Spinal cord (tissue), 10 donors: ENCODE results near the gene BET1L. TPM values are rescaled to one million over a fixed set of nuclear protein-coding genes. Genes with fewer than 3 reads are reported as not detected.

Experiments used
- DNase-seq, 6 donors: peaks; one replicate each; pipeline versions ENCODE4 v3.0.0 to v3.0.0-alpha.2; 2013 to 2015; ENCODE audit warnings: low spot score in 6 of 6, low read depth in 4 of 6
- H3K27ac ChIP-seq: one replicate; pipeline ENCODE4 v1.5.1; 2013; ENCODE audit warnings: low read depth, low read length, control low read depth
- H3K27me3 ChIP-seq: one replicate; pipeline ENCODE4 v1.6.1; 2013; ENCODE audit warnings: low read length; ENCODE audit not compliant: control insufficient read depth, insufficient read depth
- H3K36me3 ChIP-seq: one replicate; pipeline ENCODE4 v1.6.1; 2013; ENCODE audit warnings: low read length; ENCODE audit not compliant: control insufficient read depth, insufficient read depth
- H3K4me1 ChIP-seq: one replicate; pipeline ENCODE4 v1.6.1; 2013; ENCODE audit warnings: low read length; ENCODE audit not compliant: control insufficient read depth, insufficient read depth
- H3K4me3 ChIP-seq: one replicate; pipeline ENCODE4 v1.5.1; 2013; ENCODE audit warnings: low read depth, low read length, control low read depth
- H3K9me3 ChIP-seq: one replicate; pipeline ENCODE4 v1.6.1; 2013; ENCODE audit warnings: low read length; ENCODE audit not compliant: control insufficient read depth, insufficient read depth
- WGBS: methylation state at CpG from one replicate; pipeline ENCODE4 v1.1.5; 2013; ENCODE audit warnings: missing lambda C conversion rate; ENCODE audit not compliant: insufficient coverage; 5-methylcytosine and 5-hydroxymethylcytosine counted together
- polyA plus RNA-seq, 2 donors: library from polyadenylated mRNA; unstranded; fragments of 120-200 nt; gene quantifications; one replicate each; pipeline ENCODE4 v1.2.1, GENCODE V29; 2013; ENCODE audit not compliant: insufficient read length in 2 of 2
- total RNA-seq, 2 donors: library from RNA; depleted of rRNA in 1 of 2; stranded (reverse); fragments of 120-200 nt in 1 of 2; fragments of >200 nt in 1 of 2; gene quantifications; one replicate each; pipeline versions ENCODE4 v1.2.3 to v1.2.4, GENCODE V29; 2013 to 2014
- donor health status: healthy.

BET1L gene
- total and polyA plus RNA-seq, 4 donors: 11.2 to 31.2 (median 21.2) TPM

DNA sequence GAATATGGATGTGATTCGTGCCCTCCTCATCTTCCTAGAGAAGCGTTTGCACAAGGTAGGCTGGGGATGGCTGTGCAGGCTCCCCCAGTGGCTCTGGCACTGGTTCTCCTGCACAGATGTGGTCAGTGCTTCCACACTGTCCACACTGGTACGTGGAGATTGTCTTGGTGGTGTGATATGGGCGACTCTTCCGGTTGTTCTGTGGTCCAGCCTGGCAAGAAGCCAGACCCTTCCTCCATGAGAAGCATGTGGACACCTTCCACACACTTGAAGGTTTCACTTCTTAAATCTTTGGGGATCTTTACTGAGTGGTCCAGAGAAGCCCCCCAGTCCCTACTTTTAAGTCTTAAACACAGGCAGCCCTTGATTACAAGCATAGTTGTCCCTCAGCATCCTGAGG lies 4.1 kb upstream of the BET1L start:
- no peak overlapping the region for H3K4me3 ChIP-seq
- no peak for DNase-seq

DNA sequence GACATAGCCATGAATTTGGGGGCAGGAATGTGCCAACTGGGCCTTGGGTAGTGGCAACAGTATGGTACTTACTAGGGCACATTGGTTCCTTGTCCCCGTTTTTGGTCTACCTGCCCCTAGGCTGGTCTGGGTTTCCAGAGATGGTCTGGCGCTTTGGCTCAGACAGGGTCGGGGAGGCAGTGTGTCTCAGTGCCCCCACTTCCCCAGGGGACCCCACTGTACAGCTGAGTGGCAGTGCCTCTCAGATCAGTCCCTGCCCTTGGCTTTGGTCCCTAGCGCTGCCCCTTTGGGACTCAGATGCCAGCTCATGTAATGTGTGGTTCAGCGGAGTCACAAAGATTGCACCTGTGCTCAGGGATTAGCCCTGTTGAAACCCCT lies 3.6 kb upstream of the BET1L start:
- no peak overlapping the region for H3K27ac ChIP-seq
- 94% methylated on average over 4 of the region's 5 CpGs for WGBS
- no peaks in the 10 kb centered on the region for H3K9me3 ChIP-seq
- H3K4me1 ChIP-seq: peaks cover 37% of the 10 kb centered on the region
- H3K27me3 ChIP-seq: no peaks in the 10 kb centered on the region
- H3K36me3 ChIP-seq: peaks cover 71% of the 10 kb centered on the region
- no peak overlapping the region for H3K4me3 ChIP-seq
- no peak for DNase-seq

More for the DNA sequence above, 4.1 kb upstream of the BET1L start:
- Histone ChIP-seq H3K27me3 (no peaks in the 10 kb centered on the region), H3K36me3 (peaks cover 70% of the 10 kb centered on the region), H3K27ac (no peak overlapping the region), H3K9me3 (no peaks in the 10 kb centered on the region), H3K4me1 (peaks cover 32% of the 10 kb centered on the region)
- WGBS: 86% methylated on average over 2 of the region's 5 CpGs

DNA sequence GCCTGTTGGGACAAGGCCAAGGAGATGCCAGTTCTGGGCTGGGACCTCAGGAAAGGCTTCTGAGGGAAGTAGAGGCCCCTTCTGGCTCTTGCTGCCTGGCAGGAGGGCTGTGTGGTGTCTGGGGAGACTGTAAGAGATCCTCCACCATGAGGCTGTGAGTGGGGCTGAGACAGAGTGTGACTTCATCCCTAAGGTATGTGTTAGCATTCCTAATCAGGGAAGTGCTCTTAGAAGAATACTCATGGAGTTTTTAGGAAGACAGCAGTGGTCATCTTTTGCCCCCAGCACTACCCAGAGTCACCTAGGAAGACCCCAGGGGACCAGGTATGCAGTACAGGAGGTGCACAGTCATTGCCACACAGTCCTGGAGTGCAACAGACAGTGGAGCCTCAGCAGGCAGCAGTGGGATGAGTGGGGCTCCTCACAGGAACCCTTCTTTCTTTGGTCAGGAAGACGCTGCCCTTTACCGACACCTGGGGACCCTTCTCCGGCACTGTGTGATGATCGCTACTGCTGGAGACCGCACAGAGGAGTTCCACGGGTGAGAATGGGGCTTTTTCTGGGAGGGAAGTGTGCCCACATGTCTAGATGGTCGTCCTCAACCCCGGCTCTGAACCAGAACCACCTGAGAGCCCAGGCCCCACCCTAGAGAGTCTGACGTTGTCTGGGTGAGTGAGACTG lies 3.1 kb upstream of the BET1L start:
- DNase-seq: no peak
- 92% methylated on average over 4 of the region's 9 CpGs for WGBS
- H3K27me3 ChIP-seq: no peaks in the 10 kb centered on the region
- H3K4me3 ChIP-seq: peak overlapping the region; percentile 98
- H3K27ac ChIP-seq: no peak overlapping the region
- no peaks in the 10 kb centered on the region for H3K9me3 ChIP-seq
- H3K4me1 ChIP-seq: peaks cover 42% of the 10 kb centered on the region
- H3K36me3 ChIP-seq: peaks cover 71% of the 10 kb centered on the region

DNA sequence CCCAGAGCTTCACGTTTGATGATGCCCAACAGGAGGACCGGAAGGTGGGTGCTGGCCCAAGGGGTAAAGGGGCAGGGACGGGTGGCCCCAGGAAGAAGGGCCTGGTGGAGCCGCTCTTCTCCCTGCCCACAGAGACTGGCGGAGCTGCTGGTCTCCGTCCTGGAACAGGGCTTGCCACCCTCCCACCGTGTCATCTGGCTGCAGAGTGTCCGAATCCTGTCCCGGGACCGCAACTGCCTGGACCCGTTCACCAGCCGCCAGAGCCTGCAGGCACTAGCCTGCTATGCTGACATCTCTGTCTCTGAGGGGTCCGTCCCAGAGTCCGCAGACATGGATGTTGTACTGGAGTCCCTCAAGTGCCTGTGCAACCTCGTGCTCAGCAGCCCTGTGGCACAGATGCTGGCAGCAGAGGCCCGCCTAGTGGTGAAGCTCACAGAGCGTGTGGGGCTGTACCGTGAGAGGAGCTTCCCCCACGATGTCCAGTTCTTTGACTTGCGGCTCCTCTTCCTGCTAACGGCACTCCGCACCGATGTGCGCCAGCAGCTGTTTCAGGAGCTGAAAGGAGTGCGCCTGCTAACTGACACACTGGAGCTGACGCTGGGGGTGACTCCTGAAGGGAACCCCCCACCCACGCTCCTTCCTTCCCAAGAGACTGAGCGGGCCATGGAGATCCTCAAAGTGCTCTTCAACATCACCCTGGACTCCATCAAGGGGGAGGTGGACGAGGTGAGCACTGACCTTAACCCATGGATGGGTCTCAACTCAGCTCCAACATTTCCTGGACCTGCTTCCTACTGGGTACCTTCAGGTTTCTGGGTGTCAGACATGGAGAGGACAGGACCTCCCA lies 2.3 kb upstream of the BET1L start:
- H3K27me3 ChIP-seq: no peaks in the 10 kb centered on the region
- no peaks in the 10 kb centered on the region for H3K9me3 ChIP-seq
- H3K27ac ChIP-seq: no peak overlapping the region
- peak overlapping the region; percentile 98 for H3K4me3 ChIP-seq
- H3K36me3 ChIP-seq: peaks cover 71% of the 10 kb centered on the region
- 59% methylated on average over 26 of the region's 29 CpGs for WGBS
- peaks cover 45% of the 10 kb centered on the region for H3K4me1 ChIP-seq
- no peak for DNase-seq

DNA sequence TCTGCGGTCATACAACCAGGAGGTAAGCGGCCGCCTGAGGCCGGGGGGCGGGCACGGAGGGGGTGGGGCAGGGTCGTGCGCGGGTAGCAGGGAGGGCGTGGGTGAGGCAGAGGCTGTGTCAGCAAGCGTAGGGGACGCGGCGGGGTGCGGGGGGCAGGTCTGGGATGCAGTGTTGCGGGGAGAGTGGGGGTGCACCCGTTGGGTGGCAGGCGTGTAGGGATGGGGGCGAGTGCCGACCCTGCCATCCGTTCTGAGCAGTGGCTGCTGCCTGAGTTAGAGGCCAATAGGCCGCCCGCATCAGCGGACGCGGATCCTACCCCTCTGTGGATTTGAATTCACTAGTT lies 1.7 kb upstream of the BET1L start:
- Histone ChIP-seq H3K4me3 (peak overlapping the region; percentile 98), H3K27ac (peak overlapping the region; percentile 100), H3K9me3 (no peaks in the 10 kb centered on the region), H3K27me3 (no peaks in the 10 kb centered on the region), H3K36me3 (peaks cover 71% of the 10 kb centered on the region), H3K4me1 (peaks cover 45% of the 10 kb centered on the region)
- DNase-seq: no peak
- 0% methylated on average over 24 of the region's 26 CpGs for WGBS

DNA sequence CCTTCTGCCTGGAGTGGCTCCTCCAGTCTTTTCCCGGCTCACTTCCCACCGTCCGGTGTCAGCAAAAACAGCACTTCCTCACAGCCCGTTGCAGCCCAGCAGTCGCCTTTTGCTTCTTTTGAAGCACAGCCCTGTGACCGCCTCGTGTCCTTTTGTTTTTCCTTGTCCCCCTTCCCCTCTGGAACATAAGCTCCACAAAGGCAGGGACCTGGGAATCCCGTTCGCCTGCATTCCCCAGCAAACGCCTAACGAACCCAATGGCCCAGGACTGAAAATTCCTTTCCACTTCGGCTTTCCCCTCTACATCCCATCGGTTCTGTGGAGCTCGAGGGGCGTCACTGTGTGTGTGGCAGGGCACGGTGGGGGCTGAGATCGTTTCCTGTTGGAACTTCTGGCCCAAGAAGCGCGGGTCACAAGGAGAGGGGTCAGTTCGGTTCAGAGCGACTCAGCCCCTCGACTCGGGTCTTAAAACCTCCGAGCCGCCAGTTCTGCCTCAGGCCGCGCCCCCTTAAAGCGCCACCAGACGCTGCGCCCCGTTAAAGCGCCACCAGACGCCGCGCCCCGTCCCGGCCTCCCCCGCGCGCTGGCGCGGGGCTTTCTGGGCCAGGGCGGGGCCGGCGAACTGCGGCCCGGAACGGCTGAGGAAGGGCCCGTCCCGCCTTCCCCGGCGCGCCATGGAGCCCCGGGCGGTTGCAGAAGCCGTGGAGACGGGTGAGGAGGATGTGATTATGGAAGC lies 1.1 kb upstream of the BET1L start:
- DNase-seq: peak in 5 of 6 donors; percentile 50 to 92 (median 76)
- H3K4me3 ChIP-seq: peak overlapping the region; percentile 98
- under 1% methylated on average over 48 of the region's 57 CpGs for WGBS
- H3K27ac ChIP-seq: peak overlapping the region; percentile 100
- H3K36me3 ChIP-seq: peaks cover 71% of the 10 kb centered on the region
- H3K9me3 ChIP-seq: no peaks in the 10 kb centered on the region
- H3K27me3 ChIP-seq: no peaks in the 10 kb centered on the region
- H3K4me1 ChIP-seq: peaks cover 45% of the 10 kb centered on the region

DNA sequence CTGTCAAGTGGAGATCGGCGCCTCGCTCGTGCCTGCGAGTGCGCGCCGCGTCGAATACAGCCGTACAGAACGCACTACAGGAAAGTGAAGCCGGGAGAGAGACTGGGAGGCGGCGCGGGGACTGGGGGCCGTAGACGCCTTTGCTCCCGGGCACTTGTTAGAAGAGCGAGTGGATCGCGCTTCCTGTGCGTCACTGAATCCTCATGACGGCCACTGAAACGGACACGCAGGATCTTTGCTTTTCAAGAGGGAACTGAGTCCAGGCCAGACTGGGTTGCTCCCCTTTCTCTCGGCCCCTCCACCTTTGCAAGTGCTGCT lies 623 bp upstream of the BET1L start:
- Histone ChIP-seq H3K9me3 (no peaks in the 10 kb centered on the region), H3K36me3 (peaks cover 70% of the 10 kb centered on the region), H3K27ac (peak overlapping the region; percentile 100), H3K4me1 (peaks cover 45% of the 10 kb centered on the region), H3K27me3 (no peaks in the 10 kb centered on the region), H3K4me3 (peak overlapping the region; percentile 98)
- WGBS: 0% methylated on average over 27 of the region's 27 CpGs
- no peak for DNase-seq

DNA sequence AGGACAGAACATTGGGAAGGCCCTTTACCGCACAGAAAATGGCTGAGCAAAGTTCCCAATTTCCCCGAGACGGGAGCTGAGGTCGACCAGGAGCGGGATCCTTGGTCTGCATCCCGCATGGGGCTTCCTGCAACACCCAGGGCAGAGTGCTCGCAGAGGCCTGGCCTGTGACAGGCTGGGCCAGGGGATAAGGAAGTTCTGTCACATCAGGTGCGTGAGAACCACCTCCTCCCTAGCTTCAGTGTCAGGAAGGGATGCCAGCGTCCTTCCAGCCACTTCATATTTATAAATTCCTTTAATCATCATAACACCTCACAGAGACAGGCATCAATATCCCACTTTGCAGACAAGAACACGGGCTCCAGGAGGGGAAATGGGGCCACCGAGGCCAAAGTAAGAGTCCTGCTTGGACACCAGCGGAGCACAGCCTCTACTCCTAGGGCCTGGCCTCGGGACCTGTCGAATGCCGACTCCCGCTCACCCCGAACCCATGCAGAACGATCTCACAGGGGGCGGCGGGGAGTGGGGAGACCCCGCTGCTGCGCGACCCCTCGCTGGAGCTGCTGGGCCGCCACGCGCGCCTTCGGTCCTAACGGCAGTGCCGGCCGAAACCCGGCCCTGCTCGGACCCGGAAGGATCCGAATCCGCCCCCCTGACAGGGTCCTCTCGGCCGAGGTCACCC lies 532 bp downstream of the BET1L start:
- no peaks in the 10 kb centered on the region for H3K27me3 ChIP-seq
- no peaks in the 10 kb centered on the region for H3K9me3 ChIP-seq
- H3K4me1 ChIP-seq: peaks cover 45% of the 10 kb centered on the region
- H3K36me3 ChIP-seq: peaks cover 61% of the 10 kb centered on the region
- peak in 1 of 6 donors; percentile 32 for DNase-seq
- H3K4me3 ChIP-seq: peak overlapping the region; percentile 98
- H3K27ac ChIP-seq: peak overlapping the region; percentile 100
- 10% methylated on average over 39 of the region's 39 CpGs for WGBS

DNA sequence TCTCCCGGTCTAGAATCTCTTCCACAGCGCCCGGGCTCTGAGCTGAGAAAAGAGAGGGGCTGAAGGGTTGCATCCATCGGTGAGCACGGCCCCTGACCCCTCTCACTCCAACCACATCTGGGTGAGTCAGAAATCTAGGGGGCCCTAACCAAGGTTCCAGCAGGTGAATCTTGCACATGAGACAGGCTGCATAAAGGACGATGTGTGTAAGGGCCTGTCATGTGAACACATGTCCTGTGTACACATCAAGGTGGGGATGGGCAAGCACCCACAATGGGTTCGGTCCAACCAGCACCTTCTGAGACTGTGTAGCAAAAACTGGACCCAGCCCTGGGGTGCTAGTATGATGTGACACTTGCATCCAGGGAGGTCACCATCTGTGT lies 1.2 kb downstream of the BET1L start:
- WGBS: 87% methylated on average over 3 of the region's 7 CpGs
- no peak overlapping the region for H3K27ac ChIP-seq
- H3K4me1 ChIP-seq: peaks cover 45% of the 10 kb centered on the region
- H3K4me3 ChIP-seq: peak overlapping the region; percentile 98
- no peaks in the 10 kb centered on the region for H3K9me3 ChIP-seq
- no peaks in the 10 kb centered on the region for H3K27me3 ChIP-seq
- peaks cover 57% of the 10 kb centered on the region for H3K36me3 ChIP-seq
- DNase-seq: no peak
